K562 (cell line): ENCODE data around the gene RNF166. TPM values are rescaled to one million over a fixed set of nuclear protein-coding genes. Genes with fewer than 3 reads are reported as not detected.
A peak's percentile ranks its signal among the peaks of the same experiment; 100 is the strongest.

ENCODE experiments used
- ARNT ChIP-seq, 2 experiments: fragments of 450-650 bp; IDR thresholded peaks; 2 replicates each; pipeline ENCODE4 v1.6.1; 2016; ENCODE audit warnings: mild to moderate bottlenecking in 1 of 2
- HMGN3 ChIP-seq: IDR thresholded peaks from 2 replicates; pipeline ENCODE4 v1.6.1; 2011; ENCODE audit warnings: borderline replicate concordance, low read depth, mild to moderate bottlenecking, mixed read lengths, low read length; ENCODE audit not compliant: insufficient read length; ENCODE audit errors: extremely low read depth
- HNRNPUL1 ChIP-seq: fragments of 200-400 bp; formaldehyde crosslinking; IDR thresholded peaks from 2 replicates; pipeline ENCODE4 v1.6.1; 2017; ENCODE audit warnings: low read length
- KDM4B ChIP-seq, 2 experiments: fragments of 450-650 bp in 1 of 2; sonication (generic) in 1 of 2; IDR thresholded peaks; 2 replicates each; pipeline ENCODE4 v1.6.1; 2016 to 2017; ENCODE audit warnings: borderline replicate concordance in 2 of 2, antibody characterized with exemption in 1 of 2, low read depth in 1 of 2, mild to moderate bottlenecking in 1 of 2
- MTA3 ChIP-seq: fragments of 450-650 bp; formaldehyde crosslinking; IDR thresholded peaks from 2 replicates; pipeline ENCODE4 v1.6.1; 2017; ENCODE audit warnings: mild to moderate bottlenecking, borderline replicate concordance
- NBN ChIP-seq: fragments of 450-650 bp; IDR thresholded peaks from 2 replicates; pipeline ENCODE4 v1.6.1; 2016; ENCODE audit warnings: low read depth, mild to moderate bottlenecking
- NFIC ChIP-seq: fragments of 450-650 bp; IDR thresholded peaks from 2 replicates; pipeline ENCODE4 v1.6.1; 2017; ENCODE audit warnings: mild to moderate bottlenecking, inconsistent platforms
- NR2C2 ChIP-seq, 2 experiments: fragments of 200-800 bp in 1 of 2; sonication (Bioruptor generic) in 1 of 2; sonication (generic) in 1 of 2; formaldehyde crosslinking in 1 of 2; IDR thresholded peaks; 2 replicates each; pipeline versions ENCODE4 v1.6.1 to v1.8.0; 2016 to 2022; ENCODE audit warnings: mild to moderate bottlenecking in 1 of 2, missing compliant biosample characterization in 1 of 2, missing genetic modification characterization in 1 of 2, missing genetic modification reagents in 1 of 2
- NR4A1 ChIP-seq, 2 experiments: fragments of 250-450 bp in 1 of 2; fragments of 450-650 bp in 1 of 2; sonication (Bioruptor Pico) in 1 of 2; IDR thresholded peaks; 2 replicates each; pipeline versions ENCODE4 v1.4.0 to v1.6.1; 2016 to 2020; ENCODE audit warnings: mild to moderate bottlenecking in 2 of 2, missing compliant biosample characterization in 1 of 2, missing genetic modification characterization in 1 of 2, moderate library complexity in 1 of 2
- NUFIP1 ChIP-seq: fragments of 450-650 bp; IDR thresholded peaks from 2 replicates; pipeline ENCODE4 v1.6.1; 2018; ENCODE audit not compliant: partially characterized antibody
- PHF20 ChIP-seq: fragments of 450-650 bp; IDR thresholded peaks from 2 replicates; pipeline ENCODE4 v1.6.1; 2018; ENCODE audit not compliant: partially characterized antibody
- POLR2G ChIP-seq: fragments of 200-400 bp; formaldehyde crosslinking; IDR thresholded peaks from 2 replicates; pipeline ENCODE4 v1.6.1; 2017; ENCODE audit warnings: low read depth, mild to moderate bottlenecking, antibody characterized with exemption, low read length, moderate library complexity
- RB1 ChIP-seq: fragments of 450-650 bp; IDR thresholded peaks from 2 replicates; pipeline ENCODE4 v1.6.1; 2017; ENCODE audit warnings: low read depth, mild to moderate bottlenecking
- RNF2 ChIP-seq: sonication (generic); IDR thresholded peaks from 2 replicates; pipeline ENCODE4 v1.6.1; 2016
- SREBF1 ChIP-seq: fragments of 150-350 bp; IDR thresholded peaks from 2 replicates; pipeline ENCODE4 v1.6.1; 2014; ENCODE audit warnings: antibody characterized with exemption, low read depth, low read length, borderline replicate concordance
- SUPT5H ChIP-seq: fragments of 450-650 bp; IDR thresholded peaks from 2 replicates; pipeline ENCODE4 v1.6.1; 2016
- TBL1XR1 ChIP-seq, 2 experiments: IDR thresholded peaks; 2 replicates each; pipeline ENCODE4 v1.6.1; 2012; ENCODE audit warnings: improper control_type of control experiment in 2 of 2, low read length in 2 of 2, mild to moderate bottlenecking in 1 of 2
- TBP ChIP-seq: optimal IDR thresholded peaks from 2 replicates; pipeline ENCODE3; 2011; ENCODE audit warnings: low read depth, low read length, improper control_type of control experiment
- TEAD1 ChIP-seq, 2 experiments: fragments of 450-650 bp in 1 of 2; sonication (generic) in 1 of 2; formaldehyde crosslinking; IDR thresholded peaks; 2 replicates each; pipeline versions ENCODE4 v1.4.0 to v1.8.0; 2020 to 2022; ENCODE audit warnings: mild to moderate bottlenecking in 2 of 2, missing genetic modification reagents in 1 of 2
- TRIM24 ChIP-seq, 2 experiments: fragments of 450-650 bp; IDR thresholded peaks; 2 replicates each; pipeline ENCODE4 v1.6.1; 2016
- ZNF561 ChIP-seq: fragments of 450-650 bp; formaldehyde crosslinking; conservative IDR thresholded peaks from 2 replicates; pipeline ENCODE4 v1.4.0; 2020; ENCODE audit warnings: mild to moderate bottlenecking, moderate library complexity
- ZNF707 ChIP-seq: fragments of 250-450 bp; sonication (Bioruptor Pico); conservative IDR thresholded peaks from 2 replicates; pipeline ENCODE4 v1.8.0; 2022; ENCODE audit warnings: inconsistent platforms, mild to moderate bottlenecking, moderate library complexity
- polyA plus RNA-seq, 8 experiments: library from polyadenylated mRNA; depleted of rRNA in 4 of 8; stranded (reverse) in 5 of 8; unstranded in 3 of 8; fragments of >200 nt; fragmentation: Nextera tagmentation in 2 of 8; fragmentation: Illumina TruSeq in 1 of 8; extraction: Ambion mirVana in 2 of 8; extraction: Trizol in 1 of 8; gene quantifications; 2 replicates each; pipeline versions ENCODE4 v1.2.1 to v1.2.3, GENCODE V29; 2011 to 2014; ENCODE audit warnings: inconsistent platforms in 1 of 8, missing spikeins in 1 of 8
- total RNA-seq, 7 experiments: library from RNA; depleted of rRNA in 6 of 7; stranded (reverse); fragments of >200 nt in 6 of 7; fragmentation: Illumina TruSeq in 2 of 7; extraction: Trizol in 2 of 7; gene quantifications; 2 replicates each; pipeline versions ENCODE4 v1.2.1 to v1.2.3, GENCODE V29; 2011 to 2021; ENCODE audit warnings: low replicate concordance in 1 of 7
- TF ChIP-seq, protein P1 (sequence below), 2 experiments: fragments of 450-650 bp in 1 of 2; IDR thresholded peaks; 2 replicates each; pipeline ENCODE4 v1.6.1; 2011 to 2017; ENCODE audit warnings: low read depth in 2 of 2, antibody characterized with exemption in 1 of 2, borderline replicate concordance in 1 of 2, low read length in 1 of 2, mild to moderate bottlenecking in 1 of 2, mixed read lengths in 1 of 2; ENCODE audit not compliant: control insufficient read depth in 1 of 2
- TF ChIP-seq, protein P2 (sequence below): fragments of 250-450 bp; sonication (Bioruptor Pico); IDR thresholded peaks from 2 replicates; pipeline ENCODE4 v1.4.0; 2020

The RNF166 gene
- total and polyA plus RNA-seq, 9 of the 15 experiments (the other 6 are each of a cell fraction or from before 2014, with no cell fraction given), result 0.56 to 60.3 (median 19.5) TPM

DNA sequence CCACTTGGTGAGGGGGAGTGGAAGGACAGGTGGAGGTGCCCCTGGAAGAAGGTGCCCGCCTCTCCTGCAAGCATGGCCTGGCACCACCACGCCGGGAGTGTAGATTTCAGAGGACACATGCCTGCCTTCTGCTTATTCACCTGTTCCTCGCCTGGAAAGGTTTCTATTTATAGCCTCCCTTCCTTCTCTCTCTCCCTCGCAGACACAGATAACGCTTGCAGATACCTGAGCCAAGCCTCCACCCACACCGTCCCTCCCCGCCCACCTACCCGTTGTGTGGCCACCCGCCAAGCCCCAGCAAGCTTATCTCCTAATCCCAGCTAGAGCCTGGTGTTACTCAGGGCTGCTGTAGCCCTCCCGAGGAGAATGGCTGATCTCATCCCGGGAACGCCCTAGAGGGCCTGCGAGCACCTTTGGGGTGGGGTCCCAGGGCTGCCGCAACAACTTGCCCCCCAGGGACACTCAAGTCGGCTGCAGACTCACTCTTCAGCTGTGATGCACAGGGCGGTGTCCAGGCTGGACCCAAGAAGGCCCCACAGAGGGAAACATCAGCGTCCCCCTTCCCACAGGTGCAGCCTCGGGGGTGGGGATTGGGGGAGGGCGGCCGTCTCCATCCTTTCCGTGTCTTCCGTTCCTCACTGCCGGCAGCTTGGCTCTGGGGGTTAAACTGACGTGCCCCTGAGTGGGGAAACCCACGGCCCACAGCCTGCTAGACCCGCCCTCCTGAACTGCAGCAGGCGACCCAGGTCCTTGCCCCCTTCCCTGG is 18.0 kb downstream of the RNF166 start (continued):
- TF ChIP-seq, protein P1, sequence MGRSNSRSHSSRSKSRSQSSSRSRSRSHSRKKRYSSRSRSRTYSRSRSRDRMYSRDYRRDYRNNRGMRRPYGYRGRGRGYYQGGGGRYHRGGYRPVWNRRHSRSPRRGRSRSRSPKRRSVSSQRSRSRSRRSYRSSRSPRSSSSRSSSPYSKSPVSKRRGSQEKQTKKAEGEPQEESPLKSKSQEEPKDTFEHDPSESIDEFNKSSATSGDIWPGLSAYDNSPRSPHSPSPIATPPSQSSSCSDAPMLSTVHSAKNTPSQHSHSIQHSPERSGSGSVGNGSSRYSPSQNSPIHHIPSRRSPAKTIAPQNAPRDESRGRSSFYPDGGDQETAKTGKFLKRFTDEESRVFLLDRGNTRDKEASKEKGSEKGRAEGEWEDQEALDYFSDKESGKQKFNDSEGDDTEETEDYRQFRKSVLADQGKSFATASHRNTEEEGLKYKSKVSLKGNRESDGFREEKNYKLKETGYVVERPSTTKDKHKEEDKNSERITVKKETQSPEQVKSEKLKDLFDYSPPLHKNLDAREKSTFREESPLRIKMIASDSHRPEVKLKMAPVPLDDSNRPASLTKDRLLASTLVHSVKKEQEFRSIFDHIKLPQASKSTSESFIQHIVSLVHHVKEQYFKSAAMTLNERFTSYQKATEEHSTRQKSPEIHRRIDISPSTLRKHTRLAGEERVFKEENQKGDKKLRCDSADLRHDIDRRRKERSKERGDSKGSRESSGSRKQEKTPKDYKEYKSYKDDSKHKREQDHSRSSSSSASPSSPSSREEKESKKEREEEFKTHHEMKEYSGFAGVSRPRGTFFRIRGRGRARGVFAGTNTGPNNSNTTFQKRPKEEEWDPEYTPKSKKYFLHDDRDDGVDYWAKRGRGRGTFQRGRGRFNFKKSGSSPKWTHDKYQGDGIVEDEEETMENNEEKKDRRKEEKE (IDR thresholded peaks at IDR 0.05; ENCODE audit: borderline replicate concordance in 1 of 2, control insufficient read depth in 1 of 2, low read depth in 2 of 2, low read length in 1 of 2), result no peak
- TF ChIP-seq NFIC (peak; percentile 99), PHF20 (peak; percentile 31), ZNF707 (CRISPR knock-in tag) (no peak), HNRNPUL1 (no peak), SUPT5H (no peak), MTA3 (peak; percentile 88), TEAD1 (CRISPR knock-in tag; IDR thresholded peaks at IDR 0.05) (peak in 1 of 2 experiments; percentile 12; a peak in 1 of 4 replicates), TBL1XR1 (IDR thresholded peaks at IDR 0.05; ENCODE audit: low read length in 2 of 2) (peak in 1 of 2 experiments; percentile 95; a peak in 3 of 4 replicates), RNF2 (peak; percentile 91), RB1 (peak; percentile 64), HMGN3 (peak; percentile 95), ARNT (IDR thresholded peaks at IDR 0.05) (peak; percentile 33 to 90; a peak in 2 of 4 replicates), NR2C2 (CRISPR knock-in tag; IDR thresholded peaks at IDR 0.05) (0 out of 2 replicates have a peak, but pooled peaks have one; percentile 21), NR2C2 (tag; IDR thresholded peaks at IDR 0.05) (no peak), NBN (peak; percentile 87), TBP (peak; percentile 38), ZNF561 (CRISPR knock-in tag) (no peak), NR4A1 (CRISPR knock-in tag; IDR thresholded peaks at IDR 0.05) (no peak), NR4A1 (tag; IDR thresholded peaks at IDR 0.05) (0 out of 2 replicates have a peak, but pooled peaks have one; percentile 31), TRIM24 (IDR thresholded peaks at IDR 0.05) (peak; percentile 82 to 88), SREBF1 (no peak), POLR2G (peak; percentile 45; the same call in 1 of the 2 replicates), KDM4B (IDR thresholded peaks at IDR 0.05; ENCODE audit: borderline replicate concordance in 2 of 2, low read depth in 1 of 2) (0 out of 4 replicates have a peak, but pooled peaks of 1 of the 2 experiments have one; percentile 21), NUFIP1 (peak; percentile 45)
- TF ChIP-seq, protein P2, sequence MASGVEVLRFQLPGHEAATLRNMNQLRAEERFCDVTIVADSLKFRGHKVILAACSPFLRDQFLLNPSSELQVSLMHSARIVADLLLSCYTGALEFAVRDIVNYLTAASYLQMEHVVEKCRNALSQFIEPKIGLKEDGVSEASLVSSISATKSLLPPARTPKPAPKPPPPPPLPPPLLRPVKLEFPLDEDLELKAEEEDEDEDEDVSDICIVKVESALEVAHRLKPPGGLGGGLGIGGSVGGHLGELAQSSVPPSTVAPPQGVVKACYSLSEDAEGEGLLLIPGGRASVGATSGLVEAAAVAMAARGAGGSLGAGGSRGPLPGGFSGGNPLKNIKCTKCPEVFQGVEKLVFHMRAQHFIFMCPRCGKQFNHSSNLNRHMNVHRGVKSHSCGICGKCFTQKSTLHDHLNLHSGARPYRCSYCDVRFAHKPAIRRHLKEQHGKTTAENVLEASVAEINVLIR, result no peak
